Measurements from ENCODE around the gene USP15.

GRCh38 chr12:62313727-62314380, 53.6 kb downstream of the USP15 start:
- no peak for TF ChIP-seq CTCF (IDR thresholded peaks at IDR 0.05)
- TF ChIP-seq POLR2A (IDR thresholded peaks at IDR 0.05): no peak

All from vagina (tissue), 2 donors.